Gastrocnemius medialis (tissue), 4 donors: ENCODE data around the gene PCNA. TPM values are rescaled to one million over a fixed set of nuclear protein-coding genes. Genes with fewer than 3 reads are reported as not detected.

ENCODE experiments used
- ATAC-seq, 2 donors: fragments of 150-250 bp; one replicate each; pipeline ENCODE4 v1.9.1; 2016
- DNase-seq, 2 donors: peaks; one replicate each; pipeline ENCODE4 v3.0.0-alpha.2; 2019
- H3K27ac ChIP-seq, 4 donors: fragments of 200-600 bp; sonication (generic); 1 replicate in 1 of 4; 2 replicates in 3 of 4; pipeline ENCODE4 v1.5.1; 2016 to 2018; ENCODE audit warnings: mild to moderate bottlenecking in 2 of 4, moderate library complexity in 1 of 4
- H3K27me3 ChIP-seq, 3 donors: fragments of 200-600 bp; sonication (generic) in 2 of 3; 1 replicate in 1 of 3; 2 replicates in 2 of 3; pipeline versions ENCODE4 v1.5.1 to v1.6.0; 2016 to 2019; ENCODE audit warnings: mild to moderate bottlenecking in 1 of 3, moderate library complexity in 1 of 3
- H3K36me3 ChIP-seq, 2 donors: fragments of 200-600 bp; sonication (generic) in 1 of 2; one replicate each; pipeline ENCODE4 v1.5.1; 2017 to 2018
- H3K4me1 ChIP-seq, 2 donors: fragments of 200-600 bp; sonication (generic) in 1 of 2; one replicate each; pipeline ENCODE4 v1.5.1; 2016 to 2017; ENCODE audit warnings: mild to moderate bottlenecking in 2 of 2
- H3K4me3 ChIP-seq, 4 donors: fragments of 200-600 bp; sonication (generic) in 3 of 4; 1 replicate in 1 of 4; 2 replicates in 3 of 4; pipeline ENCODE4 v1.5.1; 2016 to 2019; ENCODE audit warnings: mild to moderate bottlenecking in 2 of 4
- H3K9me3 ChIP-seq, 3 donors: fragments of 200-600 bp; sonication (generic) in 2 of 3; 1 replicate in 1 of 3; 2 replicates in 2 of 3; pipeline ENCODE4 v1.5.1; 2016 to 2019
- CTCF ChIP-seq, 5 experiments: fragments of 450-650 bp in 3 of 5; fragments of 200-600 bp in 2 of 5; sonication (generic) in 2 of 5; IDR thresholded peaks in 4 of 5; conservative IDR thresholded peaks in 1 of 5; 1 replicate in 4 of 5; 2 replicates in 1 of 5; pipeline ENCODE4 v1.5.1; 2016 to 2019; ENCODE audit warnings: antibody characterized with exemption in 5 of 5, mild to moderate bottlenecking in 3 of 5, moderate library complexity in 3 of 5
- POLR2A ChIP-seq, 2 donors: fragments of 450-650 bp; IDR thresholded peaks; one replicate each; pipeline ENCODE4 v1.6.1; 2017; ENCODE audit warnings: antibody characterized with exemption in 2 of 2, mild to moderate bottlenecking in 2 of 2, moderate library complexity in 2 of 2
- in situ Hi-C, 4 donors: fragments of 200-750 bp; cut with MboI; loops; one replicate each; pipeline versions ENCODE4 v1.15.0 to v1.8.0; 2017; ENCODE audit warnings: low sequenced_read_pairs in 4 of 4
- intact Hi-C: fragments of 100-400 bp; cut with DNase I; formaldehyde crosslinking; loops from one replicate; pipeline ENCODE4 v1.15.1; 2023; ENCODE audit warnings: low total_unique reads
- total RNA-seq, 4 donors: library from RNA; depleted of rRNA; stranded (reverse); fragments of >200 nt; gene quantifications; one replicate each; pipeline versions ENCODE4 v1.1.0 to v1.2.3, GENCODE V29; 2016

PCNA gene
- total RNA-seq, 4 donors from 2014 or later: 19.1 to 40.0 (median 25.4) TPM

- intact Hi-C loops (no loop called here), in situ Hi-C loops (no loop called here)
- no peak for ATAC-seq
- H3K27me3 ChIP-seq: no peaks in the 10 kb centered on the region
- DNase-seq: no peak
- no peaks in the 10 kb centered on the region for H3K4me1 ChIP-seq
- H3K27ac ChIP-seq: no peak overlapping the region
- no peaks in the 10 kb centered on the region for H3K9me3 ChIP-seq
- no peak overlapping the region for H3K4me3 ChIP-seq
- TF ChIP-seq POLR2A (IDR thresholded peaks at IDR 0.05): no peak
- TF ChIP-seq CTCF (IDR thresholded peaks at IDR 0.05 in 4 of 5, conservative IDR thresholded peaks at IDR 0.05 in 1 of 5): no peak
- no peaks in the 10 kb centered on the region for H3K36me3 ChIP-seq
Observed at GRCh38 chr20:5088688-5089087, 31.1 kb downstream of the PCNA start.

GRCh38 chr20:5085380-5085779, 34.4 kb downstream of the PCNA start:
- no peak for TF ChIP-seq CTCF (IDR thresholded peaks at IDR 0.05 in 4 of 5, conservative IDR thresholded peaks at IDR 0.05 in 1 of 5)
- TF ChIP-seq POLR2A (IDR thresholded peaks at IDR 0.05): no peak
- DNase-seq: no peak
- H3K4me1 ChIP-seq: no peaks in the 10 kb centered on the region
- in situ Hi-C loops (no loop called here), intact Hi-C loops (no loop called here)
- no peak overlapping the region for H3K4me3 ChIP-seq
- no peaks in the 10 kb centered on the region for H3K36me3 ChIP-seq
- H3K9me3 ChIP-seq: no peaks in the 10 kb centered on the region
- no peak overlapping the region for H3K27ac ChIP-seq
- no peak for ATAC-seq
- H3K27me3 ChIP-seq: no peaks in the 10 kb centered on the region

- ATAC-seq (peak; percentile 50 to 63), DNase-seq (peak; percentile 6 to 52)
- Histone ChIP-seq H3K4me1 (peaks cover 0 to 8% of the 10 kb centered on the region in 2 donors), H3K36me3 (no peaks in the 10 kb centered on the region), H3K27me3 (no peaks in the 10 kb centered on the region), H3K9me3 (no peaks in the 10 kb centered on the region), H3K27ac (no peak overlapping the region), H3K4me3 (no peak overlapping the region)
- intact Hi-C loops (no loop called here), in situ Hi-C loops (no loop called here)
- TF ChIP-seq CTCF (IDR thresholded peaks at IDR 0.05 in 4 of 5, conservative IDR thresholded peaks at IDR 0.05 in 1 of 5): no peak
- TF ChIP-seq POLR2A (IDR thresholded peaks at IDR 0.05): no peak
Observed at GRCh38 chr20:5080384-5080877, 39.3 kb downstream of the PCNA start.

GRCh38 chr20:5078399-5078958, 41.3 kb downstream of the PCNA start:
- no peaks in the 10 kb centered on the region for H3K9me3 ChIP-seq
- peak; percentile 56 to 66 for ATAC-seq
- no peaks in the 10 kb centered on the region for H3K36me3 ChIP-seq
- no peaks in the 10 kb centered on the region for H3K27me3 ChIP-seq
- H3K4me1 ChIP-seq: peaks cover 1 to 11% of the 10 kb centered on the region in 2 donors
- peak overlapping the region; percentile 33 to 64 (median 51) for H3K27ac ChIP-seq
- TF ChIP-seq CTCF (IDR thresholded peaks at IDR 0.05 in 4 of 5, conservative IDR thresholded peaks at IDR 0.05 in 1 of 5) (no peak), POLR2A (IDR thresholded peaks at IDR 0.05) (no peak)
- peak; percentile 37 to 51 for DNase-seq
- H3K4me3 ChIP-seq: peak overlapping the region in 2 of 4 donors; percentile 13 to 19
- in situ Hi-C loops (no loop called here), intact Hi-C loops (no loop called here)
